ENCODE results near the gene YIPF4. TPM values are rescaled to one million over a fixed set of nuclear protein-coding genes. Genes with fewer than 3 reads are reported as not detected.

Gene YIPF4
- total RNA-seq, 2 experiments from 2014 or later: 32.1 to 40.5 TPM

- Mint-ChIP-seq H3K27ac (no peak overlapping the region), H3K4me3 (no peak overlapping the region), H3K9me3 (no peaks in the 10 kb centered on the region), H3K4me1 (ENCODE audit: low read depth) (no peaks in the 10 kb centered on the region), H3K36me3 (ENCODE audit: low read depth) (no peaks in the 10 kb centered on the region), H3K27me3 (no peaks in the 10 kb centered on the region)
- ChIA-PET POLR2A (interaction anchor here (1.1 kb wide), 1 partner anchor 14 kb away, joined by 3 read pairs; no protein-coding TSS in a partner anchor), CTCF (no interaction called here)
- intact Hi-C loops (cut with micrococcal nuclease): no loop called here
- no peak for DNase-seq
- no peak for ATAC-seq
- TF ChIP-seq CTCF (IDR thresholded peaks at IDR 0.05): no peak
Observed at GRCh38 chr2:32249731-32250236, 27.9 kb upstream of the YIPF4 start.

GRCh38 chr2:32250290-32250689 is 27.4 kb upstream of the YIPF4 start:
- TF ChIP-seq CTCF (IDR thresholded peaks at IDR 0.05): no peak
- no peak overlapping the region for H3K27ac Mint-ChIP-seq
- ATAC-seq (no peak), DNase-seq (no peak)
- H3K4me1 Mint-ChIP-seq (ENCODE audit: low read depth): no peaks in the 10 kb centered on the region
- no peak overlapping the region for H3K4me3 Mint-ChIP-seq
- no peaks in the 10 kb centered on the region for H3K27me3 Mint-ChIP-seq
- ChIA-PET POLR2A (interaction anchor here (1.1 kb wide), 1 partner anchor 15 kb away, joined by 3 read pairs; no protein-coding TSS in a partner anchor), CTCF (no interaction called here)
- intact Hi-C loops (cut with micrococcal nuclease): no loop called here
- H3K36me3 Mint-ChIP-seq (ENCODE audit: low read depth): no peaks in the 10 kb centered on the region
- H3K9me3 Mint-ChIP-seq: no peaks in the 10 kb centered on the region

GRCh38 chr2:32258242-32258641 is 19.5 kb upstream of the YIPF4 start:
- no peak for TF ChIP-seq CTCF (IDR thresholded peaks at IDR 0.05)
- peaks cover 2% of the 10 kb centered on the region for H3K27me3 Mint-ChIP-seq
- H3K27ac Mint-ChIP-seq: no peak overlapping the region
- no peak for DNase-seq
- CTCF ChIA-PET: no interaction called here
- ATAC-seq: no peak
- POLR2A ChIA-PET: no interaction called here
- no peaks in the 10 kb centered on the region for H3K4me1 Mint-ChIP-seq (ENCODE audit: low read depth)
- H3K4me3 Mint-ChIP-seq: no peak overlapping the region
- no peaks in the 10 kb centered on the region for H3K9me3 Mint-ChIP-seq
- H3K36me3 Mint-ChIP-seq (ENCODE audit: low read depth): no peaks in the 10 kb centered on the region
- intact Hi-C loops (cut with micrococcal nuclease): no loop called here

- Mint-ChIP-seq H3K4me3 (no peak overlapping the region), H3K36me3 (ENCODE audit: low read depth) (no peaks in the 10 kb centered on the region), H3K9me3 (no peaks in the 10 kb centered on the region), H3K27ac (no peak overlapping the region), H3K4me1 (ENCODE audit: low read depth) (peaks cover 2% of the 10 kb centered on the region), H3K27me3 (peaks cover 2% of the 10 kb centered on the region)
- ATAC-seq (no peak), DNase-seq (no peak)
- intact Hi-C loops (cut with micrococcal nuclease): no loop called here
- CTCF ChIA-PET: no interaction called here
- no peak for TF ChIP-seq CTCF (IDR thresholded peaks at IDR 0.05)
- POLR2A ChIA-PET: no interaction called here
Observed at GRCh38 chr2:32260376-32260775, 17.3 kb upstream of the YIPF4 start.

- Mint-ChIP-seq H3K4me3 (no peak overlapping the region), H3K36me3 (ENCODE audit: low read depth) (no peaks in the 10 kb centered on the region), H3K27me3 (peaks cover 2% of the 10 kb centered on the region), H3K27ac (no peak overlapping the region), H3K9me3 (no peaks in the 10 kb centered on the region), H3K4me1 (ENCODE audit: low read depth) (peaks cover 2% of the 10 kb centered on the region)
- ChIA-PET CTCF (no interaction called here), POLR2A (no interaction called here)
- intact Hi-C loops (cut with micrococcal nuclease): no loop called here
- no peak for ATAC-seq
- TF ChIP-seq CTCF (IDR thresholded peaks at IDR 0.05): no peak
- DNase-seq: no peak
Observed at GRCh38 chr2:32262105-32262504, 15.6 kb upstream of the YIPF4 start.

All from activated CD8-positive, alpha-beta T cell treated with anti-CD3 and anti-CD28 coated beads for 36 hours (primary cell).